Panc1 (cell line): ENCODE data around the gene PAPPA. TPM values are rescaled to one million over a fixed set of nuclear protein-coding genes. Genes with fewer than 3 reads are reported as not detected.

Source experiments
- ATAC-seq: fragments of 200-7000 bp; cut with Tn5 transposase; 2 replicates; pipeline ENCODE4 v1.9.1; 2020; ENCODE audit warnings: mild to moderate bottlenecking, moderate library complexity
- BruUV-seq: library from RNA; stranded (reverse); fragments of 400-500 nt; replicated peaks from 2 replicates; lab custom pipeline; 2021; lab: Mats Ljungman, UMichigan
- CTCF ChIA-PET: fragments of 300-600 bp; sonication (Branson Sonifier 250); formaldehyde crosslinking; loops from one replicate; lab custom pipeline; 2022; ENCODE audit warnings: antibody characterized with exemption; lab: Charles Lee
- POLR2A ChIA-PET: fragments of 300-600 bp; sonication (Branson Sonifier 250); formaldehyde crosslinking; loops from one replicate; lab custom pipeline; 2022; ENCODE audit warnings: antibody characterized with exemption; lab: Charles Lee
- DNase-seq: peaks from one replicate; pipeline ENCODE4 v3.0.0-alpha.2; 2010; ENCODE audit warnings: low read depth, low spot score
- H3K27ac ChIP-seq: 2 replicates; pipeline ENCODE4 v1.5.1; 2011; ENCODE audit warnings: mild to moderate bottlenecking, low read length, inconsistent platforms
- H3K27me3 ChIP-seq: fragments of 200-500 bp; sonication (Bioruptor generic); 2 replicates; pipeline ENCODE4 v1.6.0; 2014; ENCODE audit warnings: low read length, inconsistent platforms; ENCODE audit not compliant: control insufficient read depth, insufficient read depth
- H3K36me3 ChIP-seq: fragments of 200-500 bp; sonication (Bioruptor generic); 2 replicates; pipeline ENCODE4 v1.5.1; 2014; ENCODE audit warnings: inconsistent platforms, mild to moderate bottlenecking, low read length, moderate library complexity; ENCODE audit not compliant: control insufficient read depth, insufficient read depth
- H3K4me1 ChIP-seq: 2 replicates; pipeline ENCODE4 v1.5.1; 2011; ENCODE audit warnings: inconsistent platforms, mild to moderate bottlenecking, low read length, moderate library complexity; ENCODE audit not compliant: control insufficient read depth, insufficient read depth
- H3K4me3 ChIP-seq, 2 experiments: 2 replicates each; pipeline ENCODE4 v1.5.1; 2011 to 2012; ENCODE audit warnings: low read depth in 2 of 2, low read length in 2 of 2, mild to moderate bottlenecking in 2 of 2, inconsistent platforms in 1 of 2, moderate library complexity in 1 of 2
- H3K9me3 ChIP-seq: fragments of 200-500 bp; sonication (Bioruptor generic); 2 replicates; pipeline ENCODE4 v1.5.1; 2014; ENCODE audit warnings: low read depth, mild to moderate bottlenecking, inconsistent platforms, low read length, moderate library complexity; ENCODE audit not compliant: control insufficient read depth, insufficient read depth
- CTCF ChIP-seq: fragments of 450-650 bp; IDR thresholded peaks from 2 replicates; pipeline ENCODE4 v1.5.1; 2017; ENCODE audit warnings: mild to moderate bottlenecking
- POLR2AphosphoS5 ChIP-seq: IDR thresholded peaks from 2 replicates; pipeline ENCODE4 v1.6.1; 2012; ENCODE audit warnings: mild to moderate bottlenecking, low read depth, low read length, moderate library complexity
- REST ChIP-seq, 2 experiments: IDR thresholded peaks; 2 replicates each; pipeline ENCODE4 v1.6.1; 2011 to 2012; ENCODE audit warnings: low read depth in 2 of 2, control low read depth in 1 of 2, low read length in 1 of 2, mild to moderate bottlenecking in 1 of 2, moderate library complexity in 1 of 2; ENCODE audit not compliant: insufficient read depth in 1 of 2
- SIN3A ChIP-seq: IDR thresholded peaks from 2 replicates; pipeline ENCODE4 v1.6.1; 2012; ENCODE audit warnings: low read depth, mild to moderate bottlenecking, low read length, moderate library complexity, borderline replicate concordance; ENCODE audit not compliant: insufficient read depth
- TCF7L2 ChIP-seq: IDR thresholded peaks from 2 replicates; pipeline ENCODE4 v1.6.1; 2011; ENCODE audit warnings: mild to moderate bottlenecking, low read depth, low read length, inconsistent platforms
- in situ Hi-C: cut with HindIII; loops from 2 replicates; pipeline ENCODE4 v1.10.0; 2016; ENCODE audit warnings: low sequenced_read_pairs, low pct_unique_long_range_greater_than_20kb
- intact Hi-C: fragments of 100-400 bp; cut with micrococcal nuclease; formaldehyde crosslinking; loops from one replicate; pipeline ENCODE4 v1.10.0; 2022; ENCODE audit not compliant: unreplicated experiment
- total RNA-seq: library from RNA; stranded (reverse); gene quantifications from one replicate; pipeline ENCODE4 v1.2.1, GENCODE V29; 2021; ENCODE audit not compliant: unreplicated experiment

Gene PAPPA
- total RNA-seq, 1 experiment from 2014 or later, result 1.2 TPM

GRCh38 chr9:116379821-116380220, 226.2 kb downstream of the PAPPA start:
- Histone ChIP-seq H3K36me3 (no peaks in the 10 kb centered on the region), H3K4me1 (no peaks in the 10 kb centered on the region)
- CTCF ChIA-PET, result no interaction called here

GRCh38 chr9:116380496-116380995, 227.0 kb downstream of the PAPPA start:
- DNase-seq (no peak), ATAC-seq (no peak)
- no peak overlapping the region for H3K27ac ChIP-seq
- CTCF ChIA-PET, result no interaction called here
- no peaks in the 10 kb centered on the region for H3K27me3 ChIP-seq
- no peaks in the 10 kb centered on the region for H3K4me1 ChIP-seq
- no peak overlapping the region for H3K4me3 ChIP-seq
- H3K36me3 ChIP-seq, result no peaks in the 10 kb centered on the region
- in situ Hi-C loops, result no loop called here
- POLR2A ChIA-PET, result no interaction called here
- intact Hi-C loops, result no loop called here
- no TSS peak for BruUV-seq
- no peaks in the 10 kb centered on the region for H3K9me3 ChIP-seq
- no peak for TF ChIP-seq TCF7L2
- TF ChIP-seq SIN3A, result no peak
- TF ChIP-seq REST (IDR thresholded peaks at IDR 0.05; ENCODE audit: insufficient read depth in 1 of 2, low read depth in 2 of 2, low read length in 1 of 2), result no peak
- no peak for TF ChIP-seq POLR2AphosphoS5
- no peak for TF ChIP-seq CTCF

More at GRCh38 chr9:116379821-116380220, 226.2 kb downstream of the PAPPA start:
- no TSS peak for BruUV-seq
- Histone ChIP-seq H3K27me3 (no peaks in the 10 kb centered on the region), H3K4me3 (no peak overlapping the region), H3K27ac (no peak overlapping the region), H3K9me3 (no peaks in the 10 kb centered on the region)
- intact Hi-C loops, result no loop called here
- no peak for TF ChIP-seq REST (IDR thresholded peaks at IDR 0.05; ENCODE audit: insufficient read depth in 1 of 2, low read depth in 2 of 2, low read length in 1 of 2)
- TF ChIP-seq TCF7L2, result no peak
- no peak for TF ChIP-seq POLR2AphosphoS5
- no peak for TF ChIP-seq SIN3A
- TF ChIP-seq CTCF, result no peak
- no peak for DNase-seq
- in situ Hi-C loops, result no loop called here
- POLR2A ChIA-PET, result no interaction called here
- ATAC-seq, result no peak
